Measurements from ENCODE around the gene FSTL4.

FSTL4 gene

GRCh38 chr5:133474851-133475590 lies 137.3 kb downstream of the FSTL4 start:
- DNase-seq: no peak

GRCh38 chr5:133473291-133473690 lies 139.1 kb downstream of the FSTL4 start:
- DNase-seq: no peak

- DNase-seq: no peak
These were observed 139.5 kb downstream of the FSTL4 start for GRCh38 chr5:133472829-133473228.

GRCh38 chr5:133471699-133472098 lies 140.6 kb downstream of the FSTL4 start:
- no peak for DNase-seq

GRCh38 chr5:133470841-133471240 lies 141.5 kb downstream of the FSTL4 start:
- no peak for DNase-seq

- DNase-seq: no peak
These were observed 142.5 kb downstream of the FSTL4 start for GRCh38 chr5:133469846-133470245.

- no peak for DNase-seq
These were observed 143.1 kb downstream of the FSTL4 start for GRCh38 chr5:133469252-133469651.

GRCh38 chr5:133468596-133468995 lies 143.7 kb downstream of the FSTL4 start:
- no peak for DNase-seq

GRCh38 chr5:133467826-133468463 lies 144.4 kb downstream of the FSTL4 start:
- no peak for DNase-seq

- DNase-seq: no peak
These were observed 145.0 kb downstream of the FSTL4 start for GRCh38 chr5:133467335-133467779.

- no peak for DNase-seq
These were observed 145.6 kb downstream of the FSTL4 start for GRCh38 chr5:133466556-133467334.

- no peak for DNase-seq
These were observed 148.3 kb downstream of the FSTL4 start for GRCh38 chr5:133464013-133464412.

- no peak for DNase-seq
These were observed 150.4 kb downstream of the FSTL4 start for GRCh38 chr5:133461796-133462516.

- no peak for DNase-seq
These were observed 152.1 kb downstream of the FSTL4 start for GRCh38 chr5:133460172-133460758.

- DNase-seq: no peak
These were observed 152.7 kb downstream of the FSTL4 start for GRCh38 chr5:133459474-133460160.

GRCh38 chr5:133458435-133458834 lies 153.9 kb downstream of the FSTL4 start:
- no peak for DNase-seq

GRCh38 chr5:133457439-133458355 lies 154.6 kb downstream of the FSTL4 start:
- DNase-seq: no peak

GRCh38 chr5:133456933-133457402 lies 155.4 kb downstream of the FSTL4 start:
- DNase-seq: no peak

GRCh38 chr5:133455676-133456075 lies 156.7 kb downstream of the FSTL4 start:
- DNase-seq: no peak

- no peak for DNase-seq
These were observed 157.9 kb downstream of the FSTL4 start for GRCh38 chr5:133454442-133454841.

GRCh38 chr5:133453831-133454230 lies 158.5 kb downstream of the FSTL4 start:
- no peak for DNase-seq
